ENCODE measurements around the gene IGLL1.

- TF ChIP-seq CTCF (IDR thresholded peaks at IDR 0.05) (no peak), EZH2 (IDR thresholded peaks at IDR 0.05) (no peak)
Observed at GRCh38 chr22:23534851-23535717, 45.0 kb downstream of the IGLL1 start.

Measured in neural progenitor cell (in vitro differentiated cells).